Measurements from ENCODE around the gene PEPD. TPM values are rescaled to one million over a fixed set of nuclear protein-coding genes. Genes with fewer than 3 reads are reported as not detected.
A peak's percentile ranks its signal among the peaks of the same experiment; 100 is the strongest.

Gene PEPD
- total RNA-seq, 2 experiments from 2014 or later, result 38.1 to 44.5 TPM

DNA sequence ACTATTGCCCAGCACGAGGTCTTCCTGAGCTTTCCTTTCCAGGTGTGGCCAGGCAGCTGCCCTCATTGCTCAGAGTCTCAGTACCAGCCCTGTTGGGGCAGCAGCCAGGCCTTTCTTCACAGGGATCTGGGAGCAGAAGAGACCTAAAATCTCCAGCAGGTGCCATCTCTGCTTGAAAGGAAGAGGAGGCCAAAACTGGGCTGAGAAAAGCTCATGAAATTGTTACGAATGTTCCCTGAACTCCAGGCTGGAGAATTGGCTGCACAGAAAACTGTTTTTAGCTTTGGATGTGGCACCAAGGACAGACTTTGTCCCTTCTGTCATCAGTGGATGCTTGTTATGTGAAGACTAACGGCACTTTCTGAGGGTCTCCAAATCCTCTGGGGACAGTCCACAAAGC is 8.7 kb upstream of the PEPD start:
- POLR2A ChIA-PET, result no interaction called here
- H3K4me3 Mint-ChIP-seq, result no peak overlapping the region
- CTCF ChIA-PET, result interaction anchor here (1.2 kb wide), 1 partner anchor 20 kb away, joined by 3 read pairs; no protein-coding TSS in a partner anchor

DNA sequence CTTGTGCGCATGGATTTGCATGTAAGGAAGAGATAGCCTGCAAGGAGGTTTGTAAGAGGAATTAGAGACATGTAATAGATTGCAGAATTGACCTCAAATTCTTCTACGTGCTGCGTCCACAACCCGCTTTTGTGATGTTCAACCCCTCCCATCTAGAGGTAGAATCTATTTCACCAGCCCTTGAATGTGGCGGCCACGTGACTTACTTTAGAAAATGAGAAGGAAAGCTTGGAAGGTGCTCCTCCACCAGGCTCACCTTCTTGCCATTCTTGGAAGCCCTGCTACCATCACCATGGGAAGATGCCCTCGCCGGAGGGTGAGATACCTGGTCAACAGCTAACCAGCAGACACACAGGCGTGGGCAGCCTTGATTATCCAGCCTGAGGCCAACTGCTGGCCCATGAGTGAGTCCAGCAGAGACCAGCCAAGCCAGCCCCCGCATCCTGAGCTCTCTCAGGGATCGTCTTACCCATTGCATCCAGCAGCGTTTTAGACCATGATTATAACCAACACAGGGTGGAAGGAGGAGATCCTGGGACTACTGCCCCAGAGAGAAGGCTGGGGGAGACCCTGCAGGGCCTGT is 7.6 kb upstream of the PEPD start:
- Mint-ChIP-seq H3K9me3 (no peaks in the 10 kb centered on the region), H3K27ac (no peak overlapping the region), H3K4me3 (no peak overlapping the region), H3K36me3 (ENCODE audit: low read depth) (no peaks in the 10 kb centered on the region), H3K4me1 (no peaks in the 10 kb centered on the region), H3K27me3 (peaks cover 4% of the 10 kb centered on the region)
- DNase-seq, result no peak
- ChIA-PET CTCF (interaction anchor here (1.0 to 1.3 kb wide), 2 partner anchors 9 to 15 kb away, joined by 3 read pairs; no protein-coding TSS in a partner anchor), POLR2A (no interaction called here)

More for the DNA sequence above, 8.7 kb upstream of the PEPD start:
- Mint-ChIP-seq H3K27ac (no peak overlapping the region), H3K9me3 (no peaks in the 10 kb centered on the region), H3K36me3 (ENCODE audit: low read depth) (no peaks in the 10 kb centered on the region), H3K4me1 (no peaks in the 10 kb centered on the region), H3K27me3 (peaks cover 4% of the 10 kb centered on the region)
- DNase-seq, result no peak

DNA sequence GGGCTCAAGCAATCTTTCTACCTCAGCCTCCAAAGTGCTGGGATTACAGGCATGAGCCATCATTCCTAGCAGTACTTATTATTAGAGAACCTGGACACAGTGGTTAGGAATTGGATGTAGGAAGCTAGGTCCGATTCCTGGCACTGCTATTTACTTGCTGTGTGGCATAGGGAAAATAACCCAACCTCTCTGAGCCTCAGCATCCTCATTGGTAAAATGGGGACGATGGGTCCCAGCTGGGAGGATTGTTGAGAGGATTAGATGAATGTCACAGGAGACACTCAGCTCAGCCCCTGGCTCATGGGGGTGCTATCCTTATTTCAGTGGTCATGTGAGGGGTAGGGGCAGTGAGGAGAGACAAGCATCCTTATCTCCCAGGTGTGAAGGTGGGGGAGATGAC is 6.8 kb upstream of the PEPD start:
- Mint-ChIP-seq H3K4me3 (no peak overlapping the region), H3K36me3 (ENCODE audit: low read depth) (no peaks in the 10 kb centered on the region), H3K4me1 (no peaks in the 10 kb centered on the region), H3K9me3 (no peaks in the 10 kb centered on the region), H3K27me3 (peaks cover 4% of the 10 kb centered on the region), H3K27ac (no peak overlapping the region)
- ChIA-PET CTCF (interaction anchor here (1.0 to 1.3 kb wide), 2 partner anchors 8 to 14 kb away, joined by 3 read pairs; no protein-coding TSS in a partner anchor), POLR2A (no interaction called here)
- DNase-seq, result no peak

DNA sequence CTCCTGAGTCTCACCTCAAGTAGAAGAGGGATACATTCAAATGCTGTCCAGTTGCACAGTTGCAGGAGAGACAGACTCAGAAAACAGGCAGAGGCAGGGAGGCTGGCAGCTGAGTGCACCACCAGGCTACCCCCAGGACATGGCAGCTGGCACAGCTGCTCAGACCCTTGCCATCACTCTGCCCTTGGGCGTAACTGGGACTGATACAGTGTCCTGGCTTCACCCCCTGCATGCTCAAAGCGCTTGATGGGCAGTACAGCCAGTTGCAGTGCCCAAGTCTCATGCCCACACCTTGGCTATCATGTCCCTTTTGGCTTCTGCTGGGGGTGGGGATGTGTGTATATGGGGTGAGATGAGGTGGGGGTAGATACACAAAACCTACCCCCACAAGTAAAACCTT is 5.5 kb upstream of the PEPD start:
- no peak overlapping the region for H3K4me3 Mint-ChIP-seq
- ChIA-PET CTCF (no interaction called here), POLR2A (no interaction called here)
- DNase-seq, result no peak
- no peaks in the 10 kb centered on the region for H3K9me3 Mint-ChIP-seq
- H3K4me1 Mint-ChIP-seq, result peaks cover 7% of the 10 kb centered on the region
- no peaks in the 10 kb centered on the region for H3K36me3 Mint-ChIP-seq (ENCODE audit: low read depth)
- no peak overlapping the region for H3K27ac Mint-ChIP-seq
- peaks cover 4% of the 10 kb centered on the region for H3K27me3 Mint-ChIP-seq

DNA sequence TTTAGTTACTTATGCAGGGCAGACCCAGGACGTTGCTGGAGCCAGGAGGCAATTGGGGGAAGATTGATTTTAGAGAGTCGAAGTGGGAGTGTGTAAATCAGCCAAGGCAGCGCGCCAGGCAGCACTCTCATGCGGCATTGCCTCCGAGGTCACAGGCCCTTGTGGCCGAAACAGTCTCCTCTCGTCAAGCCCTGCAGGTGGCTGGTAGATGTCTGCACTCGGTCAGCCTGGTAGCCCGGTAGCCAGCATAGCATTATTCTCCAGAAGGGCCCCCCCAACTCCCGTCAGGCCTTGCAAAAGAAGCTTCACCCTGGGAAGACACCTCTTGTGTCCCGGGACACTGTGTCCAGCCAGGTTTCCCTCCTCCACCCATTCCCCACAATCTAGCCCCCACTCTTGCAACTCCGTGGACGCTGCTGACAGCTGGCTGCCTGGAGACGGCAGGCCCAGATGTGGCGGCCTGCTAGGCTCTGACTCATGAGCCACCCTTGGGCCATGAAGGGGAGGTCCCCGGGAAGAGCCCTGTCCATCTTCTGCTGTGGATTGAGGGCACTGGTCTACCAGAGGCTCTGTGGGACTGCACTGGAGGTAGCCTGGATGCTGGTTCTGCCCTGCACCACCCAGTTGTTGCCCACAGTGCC is 2.6 kb upstream of the PEPD start:
- no peaks in the 10 kb centered on the region for H3K36me3 Mint-ChIP-seq (ENCODE audit: low read depth)
- H3K4me1 Mint-ChIP-seq, result peaks cover 23% of the 10 kb centered on the region
- peaks cover 2% of the 10 kb centered on the region for H3K27me3 Mint-ChIP-seq
- ChIA-PET CTCF (no interaction called here), POLR2A (no interaction called here)
- H3K4me3 Mint-ChIP-seq, result no peak overlapping the region
- no peaks in the 10 kb centered on the region for H3K9me3 Mint-ChIP-seq
- no peak overlapping the region for H3K27ac Mint-ChIP-seq
- DNase-seq, result no peak

DNA sequence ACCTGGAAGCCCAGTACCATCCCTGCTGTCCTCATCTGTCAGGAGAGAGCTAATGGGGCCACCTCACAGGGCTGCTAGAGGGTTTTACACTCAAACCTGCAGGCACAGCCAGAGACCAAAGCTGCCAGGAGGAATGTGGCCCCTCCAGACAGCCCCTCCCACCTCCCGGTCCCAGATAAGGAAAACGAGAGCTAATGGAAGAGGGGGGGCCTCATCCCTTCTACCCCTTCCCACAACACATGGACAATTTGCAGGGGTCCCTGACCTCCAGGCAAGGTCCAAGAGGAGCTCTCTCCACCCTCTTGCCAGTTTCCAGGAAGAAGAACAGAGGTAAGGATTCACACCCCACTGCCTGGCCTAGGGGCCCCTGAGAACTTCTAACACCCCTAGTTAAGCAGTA is 1.6 kb upstream of the PEPD start:
- ChIA-PET CTCF (interaction anchor here (0.7 to 1.2 kb wide), 2 partner anchors 156 to 255 kb away, joined by 3 read pairs; no protein-coding TSS in a partner anchor), POLR2A (no interaction called here)
- Mint-ChIP-seq H3K4me1 (peaks cover 23% of the 10 kb centered on the region), H3K27ac (no peak overlapping the region), H3K36me3 (ENCODE audit: low read depth) (no peaks in the 10 kb centered on the region), H3K27me3 (peaks cover 2% of the 10 kb centered on the region), H3K4me3 (no peak overlapping the region), H3K9me3 (no peaks in the 10 kb centered on the region)
- no peak for DNase-seq

DNA sequence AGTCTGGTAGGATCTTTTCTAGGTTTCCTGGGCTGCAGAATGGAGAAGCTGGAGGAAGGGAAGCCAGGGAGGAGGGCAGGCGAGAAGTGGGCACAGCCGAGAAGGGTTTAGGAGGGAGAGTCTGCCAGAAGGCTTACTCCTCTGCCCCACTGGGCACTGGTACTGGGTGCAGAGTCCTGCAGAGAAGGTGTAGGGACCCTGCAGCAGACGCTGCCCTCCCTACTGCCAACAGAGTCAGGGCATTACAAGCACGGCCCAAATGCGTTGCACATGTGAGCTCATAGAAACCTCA is 726 bp upstream of the PEPD start:
- DNase-seq, result no peak
- peak overlapping the region; percentile 79 for H3K4me3 Mint-ChIP-seq
- H3K9me3 Mint-ChIP-seq, result no peaks in the 10 kb centered on the region
- peaks cover 23% of the 10 kb centered on the region for H3K4me1 Mint-ChIP-seq
- ChIA-PET POLR2A (no interaction called here), CTCF (interaction anchor here (1.2 kb wide), 1 partner anchor 256 kb away, joined by 3 read pairs; no protein-coding TSS in a partner anchor)
- H3K36me3 Mint-ChIP-seq (ENCODE audit: low read depth), result no peaks in the 10 kb centered on the region
- no peak overlapping the region for H3K27ac Mint-ChIP-seq
- H3K27me3 Mint-ChIP-seq, result no peaks in the 10 kb centered on the region

DNA sequence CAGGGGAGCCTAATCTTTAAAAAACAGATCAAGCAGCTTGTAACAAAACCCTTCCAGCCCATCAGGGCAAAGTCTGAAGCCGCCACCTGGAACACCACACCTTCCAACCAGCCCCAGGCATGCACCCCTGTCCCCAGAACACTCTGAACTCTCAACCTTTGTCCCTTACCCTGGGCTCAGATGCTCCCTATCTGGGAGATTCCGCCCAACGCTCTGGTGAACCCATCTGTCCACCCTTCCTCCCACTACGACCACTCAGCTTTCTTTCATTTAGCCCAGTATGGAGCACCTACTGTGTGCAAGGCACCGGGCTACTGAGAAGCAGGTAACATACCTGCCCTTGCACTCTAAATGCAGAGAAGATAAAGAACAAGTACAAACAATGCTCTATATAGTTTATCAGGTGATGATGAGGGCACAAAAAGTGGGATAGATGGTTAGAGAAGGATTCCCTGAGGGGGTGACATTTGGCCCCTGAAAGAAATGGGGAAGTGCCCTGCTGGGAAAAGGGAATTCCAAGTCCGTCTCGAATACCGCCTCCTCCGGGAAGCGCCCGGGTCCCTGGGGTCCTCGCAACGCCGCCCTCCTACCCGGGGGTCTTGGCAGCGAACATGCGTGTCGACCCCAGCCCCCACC is 629 bp downstream of the PEPD start:
- H3K4me1 Mint-ChIP-seq, result peaks cover 27% of the 10 kb centered on the region
- no peak for DNase-seq
- H3K27me3 Mint-ChIP-seq, result no peaks in the 10 kb centered on the region
- peak overlapping the region; percentile 79 for H3K4me3 Mint-ChIP-seq
- ChIA-PET CTCF (interaction anchor here (0.8 kb wide), 1 partner anchor 8 kb away, joined by 3 read pairs; no protein-coding TSS in a partner anchor), POLR2A (no interaction called here)
- H3K27ac Mint-ChIP-seq, result peak overlapping the region; percentile 26
- no peaks in the 10 kb centered on the region for H3K9me3 Mint-ChIP-seq
- no peaks in the 10 kb centered on the region for H3K36me3 Mint-ChIP-seq (ENCODE audit: low read depth)

DNA sequence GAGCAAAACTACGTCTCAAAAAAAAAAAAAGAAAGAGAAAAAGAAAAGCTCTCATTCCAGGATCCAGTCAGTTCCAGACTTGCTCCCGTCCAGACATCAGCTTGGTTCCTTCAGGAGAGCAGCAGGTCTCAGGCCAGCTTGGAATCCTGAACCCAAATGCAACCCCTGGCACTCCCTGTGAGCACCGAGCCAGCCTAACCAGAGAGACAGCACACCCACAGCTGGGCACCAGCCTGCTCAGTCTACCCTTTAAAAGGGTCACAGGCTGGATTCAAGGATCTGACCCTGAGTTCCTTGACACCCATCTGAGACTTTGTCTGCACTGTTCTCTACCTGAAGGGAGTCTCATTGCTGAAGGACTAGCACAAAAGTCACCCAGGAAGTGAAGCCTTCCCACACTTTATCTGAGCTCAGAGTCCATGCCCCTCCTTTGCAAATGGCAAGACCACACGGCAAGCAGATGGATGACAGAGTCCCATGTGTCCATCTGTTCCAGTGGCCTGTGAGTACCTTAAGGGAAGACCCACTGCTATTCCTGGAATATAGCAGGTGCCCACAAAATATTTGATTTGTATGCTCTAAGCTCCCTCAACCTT is 1.4 kb downstream of the PEPD start:
- peak overlapping the region; percentile 26 for H3K27ac Mint-ChIP-seq
- H3K4me1 Mint-ChIP-seq, result peaks cover 35% of the 10 kb centered on the region
- DNase-seq, result no peak
- ChIA-PET POLR2A (no interaction called here), CTCF (interaction anchor here (0.8 to 1.6 kb wide), 2 partner anchors 9 to 258 kb away, joined by 3 to 7 read pairs; no protein-coding TSS in a partner anchor)
- no peaks in the 10 kb centered on the region for H3K36me3 Mint-ChIP-seq (ENCODE audit: low read depth)
- H3K9me3 Mint-ChIP-seq, result no peaks in the 10 kb centered on the region
- H3K4me3 Mint-ChIP-seq, result peak overlapping the region; percentile 79
- no peaks in the 10 kb centered on the region for H3K27me3 Mint-ChIP-seq

DNA sequence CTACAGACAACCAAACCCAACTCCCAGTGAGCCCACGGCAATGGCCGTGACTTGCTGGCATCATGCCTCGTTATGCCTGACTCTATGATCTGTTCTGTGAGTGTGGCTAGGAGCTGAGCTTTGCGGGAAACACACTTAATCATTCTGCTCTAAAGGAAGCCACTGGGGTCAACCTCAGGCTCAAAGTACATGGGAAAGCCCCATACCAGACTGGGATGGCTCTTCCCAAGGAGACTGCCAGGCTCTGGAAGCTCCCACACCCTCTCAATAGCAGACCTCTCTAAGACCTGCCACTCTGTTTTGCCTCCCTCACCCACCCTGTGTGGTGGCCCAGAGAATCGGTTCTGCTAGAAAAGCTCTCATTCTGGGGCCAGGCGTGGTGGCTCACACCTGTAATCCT is 2.2 kb downstream of the PEPD start:
- no peak overlapping the region for H3K27ac Mint-ChIP-seq
- DNase-seq, result no peak
- peaks cover 43% of the 10 kb centered on the region for H3K4me1 Mint-ChIP-seq
- ChIA-PET CTCF (interaction anchor here (1.6 kb wide), 1 partner anchor 259 kb away, joined by 7 read pairs; no protein-coding TSS in a partner anchor), POLR2A (interaction anchor here (0.6 kb wide), 1 partner anchor 48 kb away, joined by 3 read pairs; no protein-coding TSS in a partner anchor)
- H3K4me3 Mint-ChIP-seq, result no peak overlapping the region
- H3K9me3 Mint-ChIP-seq, result no peaks in the 10 kb centered on the region
- H3K27me3 Mint-ChIP-seq, result no peaks in the 10 kb centered on the region
- peaks cover 2% of the 10 kb centered on the region for H3K36me3 Mint-ChIP-seq (ENCODE audit: low read depth)

DNA sequence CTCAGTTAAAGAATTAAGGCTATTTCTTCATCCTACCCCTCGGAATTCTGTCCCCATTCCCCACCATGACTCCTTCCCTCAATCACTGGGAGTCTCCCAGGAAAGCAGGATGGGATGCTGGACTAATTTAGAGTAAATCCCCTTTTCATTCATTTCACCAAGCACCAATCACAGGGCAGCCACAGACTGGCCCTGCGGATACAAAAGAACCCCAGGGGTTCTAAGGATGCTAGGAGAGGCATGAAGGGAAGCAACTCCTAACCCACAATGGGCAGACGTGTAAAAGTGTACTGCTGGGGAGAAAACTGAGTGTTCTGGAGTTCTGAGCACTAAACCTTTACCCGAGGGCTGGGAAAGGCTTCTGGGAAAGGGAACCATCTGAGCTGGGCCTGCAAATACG is 3.0 kb downstream of the PEPD start:
- Mint-ChIP-seq H3K27me3 (no peaks in the 10 kb centered on the region), H3K4me3 (no peak overlapping the region), H3K9me3 (no peaks in the 10 kb centered on the region), H3K4me1 (peaks cover 46% of the 10 kb centered on the region), H3K36me3 (ENCODE audit: low read depth) (peaks cover 2% of the 10 kb centered on the region), H3K27ac (no peak overlapping the region)
- no peak for DNase-seq
- CTCF ChIA-PET, result no interaction called here
- POLR2A ChIA-PET, result no interaction called here

DNA sequence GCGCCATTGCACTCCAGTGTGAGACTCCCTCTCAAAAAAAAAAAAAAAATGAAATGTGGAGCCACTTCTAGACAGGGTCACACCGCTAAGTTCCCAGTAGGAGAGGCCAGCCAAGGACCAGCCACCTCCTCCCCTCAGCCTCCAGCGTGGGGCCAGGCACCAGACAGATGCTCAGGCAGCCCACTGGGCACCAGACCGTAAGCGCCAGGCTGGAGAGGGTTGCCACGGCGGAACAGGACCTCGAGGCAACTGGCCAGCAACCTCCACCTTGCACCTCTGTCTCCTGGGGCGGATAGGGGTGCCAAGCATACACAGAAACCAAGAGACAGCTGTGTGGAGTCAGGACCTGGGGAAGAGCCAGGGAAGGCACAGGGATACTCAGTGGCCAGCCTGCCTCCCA is 3.7 kb downstream of the PEPD start:
- H3K36me3 Mint-ChIP-seq (ENCODE audit: low read depth), result peaks cover 2% of the 10 kb centered on the region
- ChIA-PET POLR2A (no interaction called here), CTCF (no interaction called here)
- H3K27ac Mint-ChIP-seq, result no peak overlapping the region
- H3K9me3 Mint-ChIP-seq, result no peaks in the 10 kb centered on the region
- H3K27me3 Mint-ChIP-seq, result no peaks in the 10 kb centered on the region
- peaks cover 48% of the 10 kb centered on the region for H3K4me1 Mint-ChIP-seq
- no peak for DNase-seq
- no peak overlapping the region for H3K4me3 Mint-ChIP-seq

DNA sequence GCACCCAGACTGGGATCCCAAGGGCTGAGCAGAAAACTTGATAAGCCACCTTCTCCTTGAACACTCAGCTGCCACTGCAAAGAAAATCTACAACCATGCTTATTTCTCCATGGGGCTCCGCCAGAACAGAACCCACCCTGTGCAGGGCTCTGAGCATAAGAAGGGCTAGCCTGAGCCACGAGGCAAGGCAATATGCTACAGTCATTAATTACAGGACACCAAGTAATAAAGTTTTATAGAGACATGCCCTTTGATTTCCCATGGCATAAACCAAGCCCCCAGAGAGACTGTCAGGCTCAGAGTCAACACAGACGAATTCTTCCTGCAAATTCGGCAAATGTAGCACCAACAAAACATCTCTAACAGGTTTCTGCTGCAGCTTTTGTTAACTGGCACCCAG is 5.7 kb downstream of the PEPD start:
- H3K4me1 Mint-ChIP-seq, result peaks cover 35% of the 10 kb centered on the region
- H3K9me3 Mint-ChIP-seq, result no peaks in the 10 kb centered on the region
- POLR2A ChIA-PET, result no interaction called here
- peaks cover 2% of the 10 kb centered on the region for H3K36me3 Mint-ChIP-seq (ENCODE audit: low read depth)
- H3K27ac Mint-ChIP-seq, result peak overlapping the region; percentile 60
- CTCF ChIA-PET, result no interaction called here
- no peak for DNase-seq
- H3K27me3 Mint-ChIP-seq, result no peaks in the 10 kb centered on the region
- no peak overlapping the region for H3K4me3 Mint-ChIP-seq

Data from activated CD4-positive, alpha-beta T cell treated with anti-CD3 and anti-CD28 coated beads, Interleukin-2, amount 10 ng/mL, durations not matched to agents 7 days and 5 days (primary cell).